H9 (cell line): ENCODE results near the gene RNASE1. TPM values are rescaled to one million over a fixed set of nuclear protein-coding genes. Genes with fewer than 3 reads are reported as not detected.

Experiments used
- DNase-seq: peaks from one replicate; pipeline ENCODE4 v3.0.0-alpha.2; 2017
- H2AFZ ChIP-seq: one replicate; pipeline ENCODE4 v1.6.1; 2013; ENCODE audit warnings: mild to moderate bottlenecking, low read length, control low read depth, moderate library complexity
- H2AK5ac ChIP-seq: 2 replicates; pipeline ENCODE4 v1.6.1; 2013; ENCODE audit warnings: low read length, control low read depth, mixed read lengths; ENCODE audit not compliant: insufficient read length
- H2BK120ac ChIP-seq: one replicate; pipeline ENCODE4 v1.6.1; 2013; ENCODE audit warnings: low read depth, mild to moderate bottlenecking, low read length, control low read depth, inconsistent platforms; ENCODE audit not compliant: poor library complexity, severe bottlenecking
- H2BK12ac ChIP-seq: 2 replicates; pipeline ENCODE4 v1.6.1; 2013; ENCODE audit warnings: low read length, control low read depth, mixed read lengths, low read depth; ENCODE audit not compliant: insufficient read length
- H2BK15ac ChIP-seq: 2 replicates; pipeline ENCODE4 v1.6.1; 2013; ENCODE audit warnings: low read depth, low read length, control low read depth
- H2BK20ac ChIP-seq: one replicate; pipeline ENCODE4 v1.6.1; 2013; ENCODE audit warnings: low read depth, mild to moderate bottlenecking, low read length, control low read depth, inconsistent platforms; ENCODE audit not compliant: poor library complexity, severe bottlenecking
- H2BK5ac ChIP-seq: 2 replicates; pipeline ENCODE4 v1.6.1; 2013; ENCODE audit warnings: low read length, control low read depth, mixed read lengths; ENCODE audit not compliant: insufficient read length
- H3K14ac ChIP-seq: 2 replicates; pipeline ENCODE4 v1.6.1; 2013; ENCODE audit warnings: low read length, control low read depth; ENCODE audit not compliant: insufficient read depth
- H3K18ac ChIP-seq: 2 replicates; pipeline ENCODE4 v1.6.1; 2013; ENCODE audit warnings: low read depth, mild to moderate bottlenecking, mixed read lengths, low read length, control low read depth; ENCODE audit not compliant: insufficient read length
- H3K23ac ChIP-seq: 2 replicates; pipeline ENCODE4 v1.6.1; 2013; ENCODE audit warnings: low read length, control low read depth, mixed read lengths, low read depth; ENCODE audit not compliant: insufficient read length
- H3K23me2 ChIP-seq: 2 replicates; pipeline ENCODE4 v1.6.1; 2013; ENCODE audit warnings: low read depth, mild to moderate bottlenecking, mixed read lengths, low read length, control low read depth; ENCODE audit not compliant: insufficient read length, poor library complexity, severe bottlenecking
- H3K27ac ChIP-seq: 2 replicates; pipeline ENCODE4 v1.5.1; 2013; ENCODE audit warnings: low read length, control low read depth, mixed read lengths, low read depth; ENCODE audit not compliant: insufficient read length
- H3K27me3 ChIP-seq: 2 replicates; pipeline ENCODE4 v1.6.1; 2013; ENCODE audit warnings: low read length, control low read depth, inconsistent platforms; ENCODE audit not compliant: insufficient read depth
- H3K4ac ChIP-seq: 2 replicates; pipeline ENCODE4 v1.6.1; 2013; ENCODE audit warnings: low read depth, mild to moderate bottlenecking, control low read depth, inconsistent platforms, low read length, moderate library complexity
- H3K4me1 ChIP-seq: 2 replicates; pipeline ENCODE4 v1.6.1; 2013; ENCODE audit warnings: low read length, control low read depth, inconsistent platforms; ENCODE audit not compliant: insufficient read depth
- H3K4me2 ChIP-seq: 2 replicates; pipeline ENCODE4 v1.6.1; 2013; ENCODE audit warnings: low read length, control low read depth, mixed read lengths; ENCODE audit not compliant: insufficient read length, insufficient read depth
- H3K56ac ChIP-seq: 2 replicates; pipeline ENCODE4 v1.6.1; 2013; ENCODE audit warnings: low read depth, mild to moderate bottlenecking, mixed read lengths, low read length, control low read depth; ENCODE audit not compliant: insufficient read length
- H3K79me1 ChIP-seq: 2 replicates; pipeline ENCODE4 v1.6.1; 2013; ENCODE audit warnings: low read depth, mild to moderate bottlenecking, moderate library complexity, low read length, control low read depth, inconsistent platforms; ENCODE audit not compliant: insufficient read depth, poor library complexity, severe bottlenecking
- H3K79me2 ChIP-seq: 2 replicates; pipeline ENCODE4 v1.6.1; 2013; ENCODE audit warnings: low read length, control low read depth, inconsistent platforms; ENCODE audit not compliant: insufficient read depth
- H3K9ac ChIP-seq: 2 replicates; pipeline ENCODE4 v1.6.1; 2013; ENCODE audit warnings: low read length, control low read depth, mixed read lengths; ENCODE audit not compliant: insufficient read length; ENCODE audit errors: extremely low read depth
- H3K9me3 ChIP-seq: one replicate; pipeline ENCODE4 v1.6.1; 2013; ENCODE audit warnings: low read depth, low read length, inconsistent platforms; ENCODE audit not compliant: control insufficient read depth
- H3T11ph ChIP-seq: one replicate; pipeline ENCODE4 v1.6.1; 2013; ENCODE audit warnings: mild to moderate bottlenecking, low read length, control low read depth, inconsistent platforms
- H4K20me1 ChIP-seq: one replicate; pipeline ENCODE4 v1.6.1; 2013; ENCODE audit not compliant: control insufficient read depth, insufficient read length, insufficient read depth
- H4K5ac ChIP-seq: 2 replicates; pipeline ENCODE4 v1.6.1; 2013; ENCODE audit warnings: low read depth, mild to moderate bottlenecking, mixed read lengths, low read length, control low read depth; ENCODE audit not compliant: insufficient read length
- H4K8ac ChIP-seq: replicated peaks from 2 replicates; pipeline ENCODE4 v1.6.1; 2013; ENCODE audit warnings: low read length, control low read depth, mixed read lengths, low read depth; ENCODE audit not compliant: insufficient read length
- H4K91ac ChIP-seq: 2 replicates; pipeline ENCODE4 v1.6.1; 2013; ENCODE audit warnings: low read depth, mild to moderate bottlenecking, moderate library complexity, mixed read lengths, low read length, control low read depth; ENCODE audit not compliant: insufficient read length
- H3K27ac Mint-ChIP-seq, 3 experiments: 2 replicates in 2 of 3; 3 replicates in 1 of 3; pipeline ENCODE4 v1.8.0; 2020 to 2021; ENCODE audit warnings: mixed read lengths in 3 of 3, mild to moderate bottlenecking in 1 of 3, moderate library complexity in 1 of 3
- H3K27me3 Mint-ChIP-seq: 2 replicates; pipeline ENCODE4 v1.8.0; 2021; ENCODE audit warnings: low read depth, mild to moderate bottlenecking, moderate library complexity, mixed read lengths
- H3K36me3 Mint-ChIP-seq, 3 experiments: 2 replicates in 2 of 3; 3 replicates in 1 of 3; pipeline ENCODE4 v1.8.0; 2020 to 2021; ENCODE audit warnings: low read depth in 3 of 3, mixed read lengths in 3 of 3; ENCODE audit not compliant: insufficient read depth in 1 of 3
- H3K4me1 Mint-ChIP-seq, 2 experiments: 2 replicates each; pipeline ENCODE4 v1.8.0; 2020; ENCODE audit warnings: mixed read lengths in 2 of 2
- H3K4me3 Mint-ChIP-seq, 2 experiments: 2 replicates in 1 of 2; 3 replicates in 1 of 2; pipeline ENCODE4 v1.8.0; 2020 to 2021; ENCODE audit warnings: mild to moderate bottlenecking in 2 of 2, mixed read lengths in 2 of 2, moderate library complexity in 1 of 2
- H3K9me3 Mint-ChIP-seq, 2 experiments: 2 replicates in 1 of 2; 3 replicates in 1 of 2; pipeline ENCODE4 v1.8.0; 2020; ENCODE audit warnings: mild to moderate bottlenecking in 2 of 2, mixed read lengths in 2 of 2, moderate library complexity in 1 of 2
- CTCF ChIP-seq: fragments of 200-600 bp; sonication (generic); conservative IDR thresholded peaks from 3 replicates; pipeline ENCODE4 v1.8.0; 2021; ENCODE audit warnings: antibody characterized with exemption, mild to moderate bottlenecking
- WGBS: extraction: QIAGEN DNeasy Blood & Tissue Kit; methylation state at CpG from one replicate; pipeline ENCODE4 v1.1.7; 2013; ENCODE audit warnings: missing lambda C conversion rate, low lambda C conversion rate, mixed read lengths; ENCODE audit not compliant: insufficient read length; ENCODE audit errors: extremely low coverage; 5-methylcytosine and 5-hydroxymethylcytosine counted together
- total RNA-seq: library from RNA; stranded (reverse); gene quantifications from 2 replicates; pipeline ENCODE4 v1.2.1, GENCODE V29; 2021

RNASE1 gene
- total RNA-seq, 1 experiment from 2014 or later = 1.2 TPM

- H3K79me2 ChIP-seq = no peaks in the 10 kb centered on the region
- H3K18ac ChIP-seq = no peak overlapping the region
- Mint-ChIP-seq H3K27me3 (no peaks in the 10 kb centered on the region), H3K36me3 (no peaks in the 10 kb centered on the region; a peak in 1 of 7 replicates), H3K9me3 (no peaks in the 10 kb centered on the region), H3K4me3 (no peak overlapping the region), H3K27ac (peak overlapping the region in 1 of 3 experiments; percentile 35; a peak in 2 of 7 replicates), H3K4me1 (peaks cover 8 to 13% of the 10 kb centered on the region in 2 experiments)
- no peak overlapping the region for H3K14ac ChIP-seq
- no peak overlapping the region for H3K56ac ChIP-seq
- H2BK12ac ChIP-seq = no peak overlapping the region
- H3K23ac ChIP-seq = no peak overlapping the region
- H3K79me1 ChIP-seq = no peaks in the 10 kb centered on the region
- no peaks in the 10 kb centered on the region for H4K20me1 ChIP-seq
- H3T11ph ChIP-seq = no peak overlapping the region
- H2BK20ac ChIP-seq = no peak overlapping the region
- WGBS = no CpG with 5 or more reads among the region's 5 CpGs
- H4K5ac ChIP-seq = no peak overlapping the region
- DNase-seq = peak; percentile 61
- peak; percentile 71 for TF ChIP-seq CTCF
- H2AK5ac ChIP-seq = no peak overlapping the region
- H3K4me1 ChIP-seq = no peaks in the 10 kb centered on the region; the same call in 1 of the 2 replicates
- no peak overlapping the region for H3K27ac ChIP-seq
- H2BK120ac ChIP-seq = no peak overlapping the region
- H2BK15ac ChIP-seq = no peak overlapping the region
- no peaks in the 10 kb centered on the region for H3K9me3 ChIP-seq
- H2AFZ ChIP-seq = no peak overlapping the region
- H2BK5ac ChIP-seq = no peak overlapping the region
- H3K23me2 ChIP-seq = no peaks in the 10 kb centered on the region
- no peaks in the 10 kb centered on the region for H3K27me3 ChIP-seq
- no peak overlapping the region for H4K91ac ChIP-seq
- no peak overlapping the region for H4K8ac ChIP-seq
- no peak overlapping the region for H3K4me2 ChIP-seq
- H3K4ac ChIP-seq = no peak overlapping the region
- H3K9ac ChIP-seq = no peak overlapping the region
Observed at GRCh38 chr14:20836668-20837338, 34.2 kb upstream of the RNASE1 start.
